Measurements from ENCODE around the gene PTPN1. TPM values are rescaled to one million over a fixed set of nuclear protein-coding genes. Genes with fewer than 3 reads are reported as not detected.

Gene PTPN1
- total and polyA plus RNA-seq, 10 of the 15 experiments (the other 5 are each of a cell fraction or from before 2014, with no cell fraction given) = 15.9 to 74.7 (median 43.9) TPM

DNA sequence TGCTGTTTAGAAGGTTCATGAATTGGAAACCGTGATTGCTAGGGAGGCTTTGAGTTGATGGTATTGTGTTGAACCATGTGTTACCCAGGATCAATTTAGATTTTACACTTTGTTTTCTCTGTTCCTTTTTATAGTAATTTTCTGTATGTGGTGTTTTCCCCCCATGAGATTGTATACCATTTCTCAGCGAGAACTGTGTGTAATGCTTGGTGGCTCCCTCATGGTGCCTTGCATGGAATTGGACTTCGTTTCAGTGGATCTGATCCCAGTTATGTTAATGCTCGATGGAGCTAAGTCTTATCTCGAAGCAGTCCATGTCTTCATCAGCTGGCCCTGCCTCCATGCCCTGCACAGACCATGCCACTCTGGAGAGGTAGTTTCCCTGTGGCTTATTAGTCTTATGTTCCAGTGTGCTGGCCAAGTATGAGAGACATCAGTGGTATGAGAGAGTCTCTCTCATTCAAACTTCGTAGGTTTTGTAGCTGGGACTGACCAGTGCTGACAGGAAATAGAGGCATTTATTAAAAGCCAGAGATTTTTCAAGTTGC lies 18.7 kb downstream of the PTPN1 start (continued):
- TF ChIP-seq, protein P1, sequence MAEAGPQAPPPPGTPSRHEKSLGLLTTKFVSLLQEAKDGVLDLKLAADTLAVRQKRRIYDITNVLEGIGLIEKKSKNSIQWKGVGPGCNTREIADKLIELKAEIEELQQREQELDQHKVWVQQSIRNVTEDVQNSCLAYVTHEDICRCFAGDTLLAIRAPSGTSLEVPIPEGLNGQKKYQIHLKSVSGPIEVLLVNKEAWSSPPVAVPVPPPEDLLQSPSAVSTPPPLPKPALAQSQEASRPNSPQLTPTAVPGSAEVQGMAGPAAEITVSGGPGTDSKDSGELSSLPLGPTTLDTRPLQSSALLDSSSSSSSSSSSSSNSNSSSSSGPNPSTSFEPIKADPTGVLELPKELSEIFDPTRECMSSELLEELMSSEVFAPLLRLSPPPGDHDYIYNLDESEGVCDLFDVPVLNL (IDR thresholded peaks at IDR 0.05; ENCODE audit: low read depth, low read length) = no peak
- TF ChIP-seq ZNF217 (IDR thresholded peaks at IDR 0.05) (no peak), CBX5 (IDR thresholded peaks at IDR 0.05; ENCODE audit: low read depth) (no peak), SMAD5 (IDR thresholded peaks at IDR 0.05; ENCODE audit: low read depth) (no peak), NFXL1 (IDR thresholded peaks at IDR 0.05; ENCODE audit: borderline replicate concordance) (no peak), STAT3 (IDR thresholded peaks at IDR 0.05; ENCODE audit: low read depth, low read length) (no peak), ZNF207 (IDR thresholded peaks at IDR 0.05; ENCODE audit: borderline replicate concordance) (no peak), NR2C2 (IDR thresholded peaks at IDR 0.05; ENCODE audit: borderline replicate concordance, control insufficient read depth, insufficient read length, low read depth) (no peak), NFYA (IDR thresholded peaks at IDR 0.05; ENCODE audit: borderline replicate concordance, low read depth, low read length) (no peak), MTA3 (IDR thresholded peaks at IDR 0.05; ENCODE audit: borderline replicate concordance, low read length) (peak; percentile 70; the same call in 1 of the 2 replicates)
- TF ChIP-seq, protein P2, sequence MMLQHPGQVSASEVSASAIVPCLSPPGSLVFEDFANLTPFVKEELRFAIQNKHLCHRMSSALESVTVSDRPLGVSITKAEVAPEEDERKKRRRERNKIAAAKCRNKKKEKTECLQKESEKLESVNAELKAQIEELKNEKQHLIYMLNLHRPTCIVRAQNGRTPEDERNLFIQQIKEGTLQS (IDR thresholded peaks at IDR 0.05; ENCODE audit: borderline replicate concordance, extremely low read depth, low read depth, low read length) = no peak
- TF ChIP-seq, protein P3, sequence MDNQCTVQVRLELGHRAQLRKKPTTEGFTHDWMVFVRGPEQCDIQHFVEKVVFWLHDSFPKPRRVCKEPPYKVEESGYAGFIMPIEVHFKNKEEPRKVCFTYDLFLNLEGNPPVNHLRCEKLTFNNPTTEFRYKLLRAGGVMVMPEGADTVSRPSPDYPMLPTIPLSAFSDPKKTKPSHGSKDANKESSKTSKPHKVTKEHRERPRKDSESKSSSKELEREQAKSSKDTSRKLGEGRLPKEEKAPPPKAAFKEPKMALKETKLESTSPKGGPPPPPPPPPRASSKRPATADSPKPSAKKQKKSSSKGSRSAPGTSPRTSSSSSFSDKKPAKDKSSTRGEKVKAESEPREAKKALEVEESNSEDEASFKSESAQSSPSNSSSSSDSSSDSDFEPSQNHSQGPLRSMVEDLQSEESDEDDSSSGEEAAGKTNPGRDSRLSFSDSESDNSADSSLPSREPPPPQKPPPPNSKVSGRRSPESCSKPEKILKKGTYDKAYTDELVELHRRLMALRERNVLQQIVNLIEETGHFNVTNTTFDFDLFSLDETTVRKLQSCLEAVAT (IDR thresholded peaks at IDR 0.05) = no peak
- TF ChIP-seq, protein P4, sequence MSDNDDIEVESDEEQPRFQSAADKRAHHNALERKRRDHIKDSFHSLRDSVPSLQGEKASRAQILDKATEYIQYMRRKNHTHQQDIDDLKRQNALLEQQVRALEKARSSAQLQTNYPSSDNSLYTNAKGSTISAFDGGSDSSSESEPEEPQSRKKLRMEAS (IDR thresholded peaks at IDR 0.05; ENCODE audit: low read depth, low read length) = no peak
- TF ChIP-seq, protein P5, sequence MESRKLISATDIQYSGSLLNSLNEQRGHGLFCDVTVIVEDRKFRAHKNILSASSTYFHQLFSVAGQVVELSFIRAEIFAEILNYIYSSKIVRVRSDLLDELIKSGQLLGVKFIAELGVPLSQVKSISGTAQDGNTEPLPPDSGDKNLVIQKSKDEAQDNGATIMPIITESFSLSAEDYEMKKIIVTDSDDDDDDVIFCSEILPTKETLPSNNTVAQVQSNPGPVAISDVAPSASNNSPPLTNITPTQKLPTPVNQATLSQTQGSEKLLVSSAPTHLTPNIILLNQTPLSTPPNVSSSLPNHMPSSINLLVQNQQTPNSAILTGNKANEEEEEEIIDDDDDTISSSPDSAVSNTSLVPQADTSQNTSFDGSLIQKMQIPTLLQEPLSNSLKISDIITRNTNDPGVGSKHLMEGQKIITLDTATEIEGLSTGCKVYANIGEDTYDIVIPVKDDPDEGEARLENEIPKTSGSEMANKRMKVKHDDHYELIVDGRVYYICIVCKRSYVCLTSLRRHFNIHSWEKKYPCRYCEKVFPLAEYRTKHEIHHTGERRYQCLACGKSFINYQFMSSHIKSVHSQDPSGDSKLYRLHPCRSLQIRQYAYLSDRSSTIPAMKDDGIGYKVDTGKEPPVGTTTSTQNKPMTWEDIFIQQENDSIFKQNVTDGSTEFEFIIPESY (IDR thresholded peaks at IDR 0.05) = no peak
- TF ChIP-seq, protein P6, sequence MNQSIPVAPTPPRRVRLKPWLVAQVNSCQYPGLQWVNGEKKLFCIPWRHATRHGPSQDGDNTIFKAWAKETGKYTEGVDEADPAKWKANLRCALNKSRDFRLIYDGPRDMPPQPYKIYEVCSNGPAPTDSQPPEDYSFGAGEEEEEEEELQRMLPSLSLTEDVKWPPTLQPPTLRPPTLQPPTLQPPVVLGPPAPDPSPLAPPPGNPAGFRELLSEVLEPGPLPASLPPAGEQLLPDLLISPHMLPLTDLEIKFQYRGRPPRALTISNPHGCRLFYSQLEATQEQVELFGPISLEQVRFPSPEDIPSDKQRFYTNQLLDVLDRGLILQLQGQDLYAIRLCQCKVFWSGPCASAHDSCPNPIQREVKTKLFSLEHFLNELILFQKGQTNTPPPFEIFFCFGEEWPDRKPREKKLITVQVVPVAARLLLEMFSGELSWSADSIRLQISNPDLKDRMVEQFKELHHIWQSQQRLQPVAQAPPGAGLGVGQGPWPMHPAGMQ (IDR thresholded peaks at IDR 0.05; ENCODE audit: borderline replicate concordance) = no peak
- TF ChIP-seq, protein P7, sequence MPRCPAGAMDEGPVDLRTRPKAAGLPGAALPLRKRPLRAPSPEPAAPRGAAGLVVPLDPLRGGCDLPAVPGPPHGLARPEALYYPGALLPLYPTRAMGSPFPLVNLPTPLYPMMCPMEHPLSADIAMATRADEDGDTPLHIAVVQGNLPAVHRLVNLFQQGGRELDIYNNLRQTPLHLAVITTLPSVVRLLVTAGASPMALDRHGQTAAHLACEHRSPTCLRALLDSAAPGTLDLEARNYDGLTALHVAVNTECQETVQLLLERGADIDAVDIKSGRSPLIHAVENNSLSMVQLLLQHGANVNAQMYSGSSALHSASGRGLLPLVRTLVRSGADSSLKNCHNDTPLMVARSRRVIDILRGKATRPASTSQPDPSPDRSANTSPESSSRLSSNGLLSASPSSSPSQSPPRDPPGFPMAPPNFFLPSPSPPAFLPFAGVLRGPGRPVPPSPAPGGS (IDR thresholded peaks at IDR 0.05; ENCODE audit: borderline replicate concordance, insufficient read depth, low read depth, low read length, poor library complexity, severe bottlenecking) = peak; percentile 10
- TF ChIP-seq, protein P8, sequence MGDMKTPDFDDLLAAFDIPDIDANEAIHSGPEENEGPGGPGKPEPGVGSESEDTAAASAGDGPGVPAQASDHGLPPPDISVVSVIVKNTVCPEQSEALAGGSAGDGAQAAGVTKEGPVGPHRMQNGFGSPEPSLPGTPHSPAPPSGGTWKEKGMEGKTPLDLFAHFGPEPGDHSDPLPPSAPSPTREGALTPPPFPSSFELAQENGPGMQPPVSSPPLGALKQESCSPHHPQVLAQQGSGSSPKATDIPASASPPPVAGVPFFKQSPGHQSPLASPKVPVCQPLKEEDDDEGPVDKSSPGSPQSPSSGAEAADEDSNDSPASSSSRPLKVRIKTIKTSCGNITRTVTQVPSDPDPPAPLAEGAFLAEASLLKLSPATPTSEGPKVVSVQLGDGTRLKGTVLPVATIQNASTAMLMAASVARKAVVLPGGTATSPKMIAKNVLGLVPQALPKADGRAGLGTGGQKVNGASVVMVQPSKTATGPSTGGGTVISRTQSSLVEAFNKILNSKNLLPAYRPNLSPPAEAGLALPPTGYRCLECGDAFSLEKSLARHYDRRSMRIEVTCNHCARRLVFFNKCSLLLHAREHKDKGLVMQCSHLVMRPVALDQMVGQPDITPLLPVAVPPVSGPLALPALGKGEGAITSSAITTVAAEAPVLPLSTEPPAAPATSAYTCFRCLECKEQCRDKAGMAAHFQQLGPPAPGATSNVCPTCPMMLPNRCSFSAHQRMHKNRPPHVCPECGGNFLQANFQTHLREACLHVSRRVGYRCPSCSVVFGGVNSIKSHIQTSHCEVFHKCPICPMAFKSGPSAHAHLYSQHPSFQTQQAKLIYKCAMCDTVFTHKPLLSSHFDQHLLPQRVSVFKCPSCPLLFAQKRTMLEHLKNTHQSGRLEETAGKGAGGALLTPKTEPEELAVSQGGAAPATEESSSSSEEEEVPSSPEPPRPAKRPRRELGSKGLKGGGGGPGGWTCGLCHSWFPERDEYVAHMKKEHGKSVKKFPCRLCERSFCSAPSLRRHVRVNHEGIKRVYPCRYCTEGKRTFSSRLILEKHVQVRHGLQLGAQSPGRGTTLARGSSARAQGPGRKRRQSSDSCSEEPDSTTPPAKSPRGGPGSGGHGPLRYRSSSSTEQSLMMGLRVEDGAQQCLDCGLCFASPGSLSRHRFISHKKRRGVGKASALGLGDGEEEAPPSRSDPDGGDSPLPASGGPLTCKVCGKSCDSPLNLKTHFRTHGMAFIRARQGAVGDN (IDR thresholded peaks at IDR 0.05) = no peak; the same call in 1 of the 2 replicates

Data from GM12878 (cell line).